Posterior vena cava (tissue), 2 donors: ENCODE measurements around the gene NLGN4X. TPM values are rescaled to one million over a fixed set of nuclear protein-coding genes. Genes with fewer than 3 reads are reported as not detected.

Experiments
- DNase-seq: peaks from one replicate; pipeline ENCODE4 v3.0.0-alpha.2; 2020; ENCODE audit warnings: low spot score
- intact Hi-C, 2 donors: fragments of 100-400 bp; cut with DNase I; formaldehyde crosslinking; loops; one replicate each; pipeline versions ENCODE4 v1.14.1 to v1.14.2; 2022 to 2023
- total RNA-seq, 2 donors: library from RNA; stranded (reverse); fragmentation: NEBNext Ultra II Directional; extraction: Animal tissue kit (Norgen Biotek cat#: 25700); gene quantifications; one replicate each; pipeline ENCODE4 v1.2.1, GENCODE V29; 2021
- donor health status: DM: yes; HTN: yes; CAD: no.
- donor health status: DM: yes; HTN: yes; CAD: no.

NLGN4X gene
- total RNA-seq, 2 donors from 2014 or later, result 0.83 to 0.90 TPM

DNA sequence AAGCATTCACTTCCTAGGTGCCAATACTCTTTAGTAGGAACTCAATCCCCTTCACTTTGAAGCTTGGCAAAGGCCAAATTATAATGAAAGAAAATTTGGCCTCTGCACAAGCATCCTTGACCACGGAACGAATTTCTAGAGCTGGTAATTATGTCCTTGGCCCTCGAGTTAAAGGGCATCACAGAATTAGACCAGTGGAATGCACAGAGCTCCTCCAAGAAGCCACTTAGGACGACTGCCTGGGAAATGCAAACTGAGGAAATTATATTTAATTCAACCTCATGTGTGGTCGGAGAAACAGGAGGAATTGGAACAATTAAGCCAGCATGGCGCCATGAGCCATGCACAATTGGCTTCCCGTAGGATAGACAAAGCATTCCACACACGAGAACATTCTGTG lies 59.3 kb downstream of the NLGN4X start:
- intact Hi-C loops, result no loop called here
- no peak for DNase-seq

DNA sequence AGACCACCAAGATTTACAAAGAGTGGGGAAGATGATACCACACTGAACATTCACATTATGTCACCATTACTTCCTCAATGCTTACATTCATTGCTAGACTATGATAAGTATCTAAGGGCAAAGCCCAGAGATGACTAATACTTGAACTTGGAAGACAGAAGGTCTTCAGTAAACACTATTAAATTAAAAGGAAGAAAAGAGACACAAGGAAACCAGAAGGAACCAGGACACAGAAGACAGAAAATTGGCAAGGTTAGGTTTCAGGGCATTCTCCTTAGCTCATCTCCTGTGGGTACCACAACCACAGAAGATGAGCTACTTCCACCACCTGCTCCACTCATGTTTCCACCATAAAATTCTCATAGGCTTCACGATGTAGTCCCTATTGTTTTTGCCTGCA lies 64.9 kb downstream of the NLGN4X start:
- intact Hi-C loops, result no loop called here
- DNase-seq, result no peak

DNA sequence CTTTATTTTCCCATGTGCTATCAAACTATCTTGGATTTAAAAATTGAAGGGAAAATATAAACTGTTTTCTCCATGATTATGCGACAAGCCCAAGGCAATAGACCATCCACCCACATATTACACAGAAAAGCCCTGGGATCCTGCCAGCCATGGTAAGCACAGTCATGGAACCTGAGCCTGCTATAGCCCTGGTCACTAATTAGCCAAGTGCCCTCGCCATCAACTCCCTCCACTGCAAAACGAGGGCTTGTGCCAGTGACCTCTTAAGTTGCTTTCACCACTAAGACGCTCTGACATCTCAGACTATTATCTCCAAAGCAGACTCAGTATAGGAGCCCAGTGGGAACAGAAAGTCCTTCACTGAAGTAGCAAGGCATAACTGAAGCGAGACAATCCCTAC lies 69.2 kb downstream of the NLGN4X start:
- no peak for DNase-seq
- intact Hi-C loops, result no loop called here

DNA sequence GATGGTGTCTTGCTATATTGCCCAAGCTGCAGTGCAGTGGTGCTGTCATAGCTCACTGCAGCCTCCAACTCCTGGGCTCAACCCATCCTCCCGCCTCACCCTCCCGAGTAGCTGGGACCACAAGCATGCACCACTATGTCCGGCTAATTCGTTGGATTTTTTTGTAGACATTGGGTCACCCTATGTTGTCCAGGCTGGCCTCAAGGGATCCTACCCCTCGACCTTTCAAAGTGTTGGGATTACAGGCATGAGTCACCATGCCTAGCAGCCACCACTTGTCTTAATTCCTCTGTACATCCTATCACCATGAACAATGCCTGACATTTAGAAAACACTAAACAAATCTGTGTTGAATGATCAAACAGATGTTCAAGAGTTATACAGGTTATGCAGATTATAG lies 76.7 kb downstream of the NLGN4X start:
- DNase-seq, result no peak
- intact Hi-C loops, result no loop called here

DNA sequence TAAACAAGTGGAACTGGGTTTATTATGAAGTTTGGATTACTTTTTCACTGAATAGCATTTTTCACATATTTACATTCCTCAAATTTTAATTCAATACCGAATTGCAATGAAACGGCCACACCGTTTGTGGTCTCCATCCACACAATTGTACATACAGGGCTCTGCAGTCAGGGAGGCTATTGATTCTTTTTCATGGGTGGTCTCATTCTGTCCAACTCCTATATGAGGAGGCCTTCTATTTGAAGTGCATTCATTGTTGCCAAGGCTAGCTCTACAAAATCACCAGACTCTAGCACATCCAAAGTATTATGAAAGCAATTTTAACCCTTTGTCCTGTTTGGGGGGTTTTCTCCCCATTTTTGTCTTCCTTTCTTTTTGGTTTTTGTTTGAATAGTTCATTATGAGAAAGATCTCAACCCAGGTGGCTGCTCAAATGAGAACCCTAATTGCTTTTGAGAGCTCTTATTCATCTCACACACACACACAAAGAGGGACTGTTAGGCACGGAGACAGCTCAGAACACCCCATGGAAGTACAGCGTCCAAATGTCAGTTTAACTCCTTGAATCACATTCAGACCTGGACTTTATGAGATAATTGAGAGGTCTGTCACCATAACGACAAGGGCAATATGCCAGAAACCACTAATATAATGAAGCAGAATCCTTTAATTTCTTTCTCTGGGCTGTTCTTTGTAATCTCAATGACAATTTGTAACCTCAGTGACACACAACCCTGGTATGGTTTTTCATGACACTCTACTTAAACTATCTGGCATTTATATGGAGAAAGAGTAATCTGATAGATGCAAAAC lies 79.4 kb downstream of the NLGN4X start:
- intact Hi-C loops, result no loop called here
- DNase-seq, result no peak

DNA sequence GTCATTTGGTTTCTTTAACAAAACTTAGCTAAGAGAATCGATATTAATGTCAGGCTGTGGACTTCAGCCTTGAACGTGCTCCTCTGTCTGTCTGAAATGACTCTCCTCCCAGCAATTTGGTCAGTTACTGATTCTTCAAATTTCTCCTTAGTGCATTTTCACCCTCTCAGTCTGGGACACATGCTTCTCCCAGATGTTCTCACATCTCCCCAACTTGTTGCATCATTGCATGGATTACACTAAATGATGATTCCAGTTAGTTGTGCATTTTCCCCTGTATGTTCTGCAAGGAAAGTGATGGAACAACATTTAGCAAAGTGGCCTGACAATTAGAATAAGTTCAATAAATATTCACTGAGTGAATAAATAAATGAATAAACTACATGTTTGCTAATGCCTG lies 94.4 kb downstream of the NLGN4X start:
- DNase-seq, result no peak
- intact Hi-C loops, result no loop called here

DNA sequence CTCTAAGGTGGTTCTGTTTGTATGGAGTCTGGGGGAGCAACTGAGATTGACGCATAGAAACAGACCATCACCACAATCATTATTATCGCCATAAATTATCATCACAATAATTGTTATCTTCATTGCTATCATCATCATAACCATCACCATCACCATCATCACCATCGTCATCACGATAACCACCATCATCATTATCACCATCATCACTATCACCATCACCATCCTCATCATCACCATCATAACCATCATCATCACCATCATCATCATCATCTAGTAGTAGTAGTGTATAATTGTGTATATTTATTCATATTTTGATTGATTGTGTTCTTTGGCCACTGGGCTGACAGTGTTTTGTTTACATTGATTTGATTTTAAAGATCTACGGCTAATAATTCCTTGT lies 95.7 kb downstream of the NLGN4X start:
- no peak for DNase-seq
- intact Hi-C loops, result no loop called here

DNA sequence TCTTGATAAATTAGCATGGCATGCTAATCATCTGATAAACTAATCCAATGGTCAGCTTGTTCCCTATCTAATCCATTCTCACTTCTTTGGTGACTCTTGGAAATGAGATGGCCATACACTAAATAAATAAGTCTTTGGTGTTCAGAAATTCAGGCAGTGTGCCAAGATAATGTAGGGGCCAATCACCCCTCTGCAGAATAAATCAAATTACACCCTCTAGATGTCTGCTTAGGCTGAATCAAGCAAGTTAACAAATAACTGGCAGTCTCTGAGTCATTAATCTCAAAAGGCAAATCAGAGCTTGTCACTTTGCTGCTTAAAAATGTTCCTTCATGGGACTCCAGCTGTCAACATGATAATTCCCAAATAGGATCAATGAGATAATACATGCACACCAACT lies 97.4 kb downstream of the NLGN4X start:
- intact Hi-C loops, result no loop called here
- no peak for DNase-seq

DNA sequence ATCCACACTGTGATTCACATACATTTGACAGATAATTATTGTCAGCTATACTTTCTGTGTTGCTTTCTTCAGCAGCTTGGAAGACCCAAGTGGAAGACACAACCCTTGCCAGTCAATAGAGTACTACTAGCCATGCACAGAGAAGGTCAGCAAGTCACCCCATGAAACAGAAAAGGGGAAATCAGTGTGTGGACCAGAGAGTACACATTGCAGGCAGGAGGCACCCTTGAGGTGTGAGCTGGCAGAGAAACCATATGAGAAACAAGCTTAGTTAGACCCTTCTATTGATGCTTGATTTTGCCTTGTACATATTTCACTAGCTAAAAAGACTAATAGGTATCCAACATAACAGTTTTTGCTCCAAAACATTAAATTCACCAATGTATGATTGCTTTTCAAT lies 99.5 kb downstream of the NLGN4X start:
- no peak for DNase-seq
- intact Hi-C loops, result no loop called here

DNA sequence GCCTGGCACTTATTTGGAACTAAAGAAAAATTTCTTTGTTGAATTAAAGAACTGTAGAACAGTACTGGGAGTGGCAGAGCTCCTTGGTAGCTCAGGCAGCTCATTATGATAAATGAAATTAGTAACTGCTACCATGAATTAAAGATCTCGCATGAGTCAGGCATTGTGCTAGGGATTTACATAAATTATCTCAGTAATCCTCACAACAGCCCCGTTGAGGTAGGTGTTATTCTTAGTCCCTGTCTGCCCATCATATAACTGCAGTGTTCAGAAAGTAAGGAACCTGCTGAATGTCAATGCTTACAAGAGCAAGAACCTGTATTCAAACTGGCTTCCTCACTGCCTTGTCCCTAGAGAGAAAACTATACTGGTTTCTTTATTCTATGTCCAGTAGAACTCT lies 108.3 kb downstream of the NLGN4X start:
- intact Hi-C loops, result no loop called here
- DNase-seq, result no peak

DNA sequence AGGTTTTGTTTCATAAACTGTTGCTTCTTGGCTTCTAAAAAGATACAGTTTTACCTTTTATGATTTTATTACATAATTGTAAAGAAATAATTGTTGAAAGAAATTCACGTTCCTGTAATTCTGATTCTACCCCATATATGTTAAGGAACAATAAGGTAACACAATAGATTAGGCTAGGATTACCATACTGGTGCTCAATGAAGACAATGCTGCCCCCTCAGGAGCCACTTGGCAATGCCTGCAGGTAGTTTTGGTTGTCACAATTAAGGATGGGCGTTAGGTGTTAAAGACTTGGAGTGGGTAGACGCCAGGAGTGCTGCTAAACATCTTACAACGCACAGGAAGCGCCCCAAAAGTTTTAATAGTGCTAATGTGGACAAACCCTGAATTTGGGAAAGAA lies 133.2 kb downstream of the NLGN4X start:
- intact Hi-C loops, result loop anchor here in 1 of 2 donors (10.0 kb wide), 1 partner anchor 1949 kb away; no protein-coding TSS in a partner anchor
- DNase-seq, result no peak

DNA sequence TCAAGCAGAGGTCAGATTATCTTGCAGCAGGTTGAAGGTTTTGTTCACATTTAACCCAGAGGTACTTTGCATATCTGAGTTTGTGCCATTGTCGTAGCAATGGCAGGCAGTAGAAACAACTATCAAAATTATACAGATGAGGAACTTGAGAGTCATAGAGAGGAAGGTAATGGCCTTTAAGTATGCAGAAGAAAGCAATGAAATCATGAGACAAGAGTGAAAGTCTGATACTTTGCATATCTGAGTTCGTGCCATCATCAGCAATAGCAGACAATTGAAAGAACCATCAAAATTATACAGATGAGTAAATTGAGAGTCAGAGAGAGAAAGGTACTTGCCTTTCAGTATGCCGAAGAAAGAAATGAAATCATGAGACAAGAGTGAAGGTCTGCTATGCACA lies 154.1 kb downstream of the NLGN4X start:
- no peak for DNase-seq
- intact Hi-C loops, result no loop called here

DNA sequence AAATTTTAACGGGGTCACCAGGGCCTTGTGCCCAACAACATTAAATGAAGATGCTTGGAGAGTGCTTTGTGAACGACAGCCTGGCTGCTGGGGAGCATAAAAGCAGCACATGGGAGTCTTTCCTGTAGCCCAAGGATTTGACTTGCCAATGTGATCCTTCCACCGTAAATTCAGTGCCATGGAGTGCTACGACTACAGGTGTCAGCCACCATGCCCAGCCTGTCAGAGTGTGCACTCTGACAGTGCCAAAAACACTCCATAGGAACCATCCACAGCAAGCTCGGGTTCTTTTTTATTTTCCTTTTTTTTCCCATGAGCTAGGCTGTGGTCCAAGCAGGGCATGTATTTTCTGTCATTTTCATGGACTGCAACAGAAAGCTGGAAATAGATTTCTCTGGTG lies 156.9 kb downstream of the NLGN4X start:
- intact Hi-C loops, result no loop called here
- DNase-seq, result no peak

DNA sequence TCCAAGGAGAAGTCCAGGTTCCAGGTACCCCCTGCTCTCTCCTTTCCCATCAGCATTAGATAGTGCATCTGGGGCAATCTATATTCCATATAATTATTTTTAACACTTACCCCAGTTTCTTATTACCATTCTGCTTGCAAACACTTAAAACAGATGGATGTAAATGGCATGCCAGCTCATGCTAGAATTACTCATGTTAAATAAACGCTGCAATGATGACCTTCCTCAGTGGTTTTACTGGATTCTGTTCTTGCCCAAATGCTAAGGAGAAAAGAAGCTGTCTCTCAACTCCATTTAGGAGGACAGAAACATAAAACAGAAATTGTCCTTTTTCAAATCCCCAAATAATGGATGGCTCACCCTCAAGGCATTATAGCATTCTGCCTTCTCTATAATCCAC lies 161.1 kb downstream of the NLGN4X start:
- DNase-seq, result no peak
- intact Hi-C loops, result no loop called here

DNA sequence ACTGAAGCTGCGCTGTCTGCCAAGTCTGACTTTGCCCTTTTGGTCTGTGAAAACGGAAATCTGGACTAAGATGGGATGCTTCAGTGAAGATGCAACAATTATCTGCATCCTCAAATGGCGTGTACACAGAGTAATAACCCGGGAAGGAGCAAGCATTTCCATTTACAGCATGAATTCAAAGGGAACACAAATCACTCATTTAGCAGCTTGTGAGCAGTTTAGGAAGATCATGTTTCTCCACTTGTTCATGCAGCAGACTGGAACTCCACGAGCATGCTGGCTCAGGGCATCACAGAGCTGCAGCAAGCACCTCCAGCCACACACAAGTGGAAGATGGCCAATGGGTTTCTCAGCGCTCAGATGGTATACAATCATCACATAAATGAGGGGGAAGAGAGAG lies 175.5 kb downstream of the NLGN4X start:
- no peak for DNase-seq
- intact Hi-C loops, result no loop called here

DNA sequence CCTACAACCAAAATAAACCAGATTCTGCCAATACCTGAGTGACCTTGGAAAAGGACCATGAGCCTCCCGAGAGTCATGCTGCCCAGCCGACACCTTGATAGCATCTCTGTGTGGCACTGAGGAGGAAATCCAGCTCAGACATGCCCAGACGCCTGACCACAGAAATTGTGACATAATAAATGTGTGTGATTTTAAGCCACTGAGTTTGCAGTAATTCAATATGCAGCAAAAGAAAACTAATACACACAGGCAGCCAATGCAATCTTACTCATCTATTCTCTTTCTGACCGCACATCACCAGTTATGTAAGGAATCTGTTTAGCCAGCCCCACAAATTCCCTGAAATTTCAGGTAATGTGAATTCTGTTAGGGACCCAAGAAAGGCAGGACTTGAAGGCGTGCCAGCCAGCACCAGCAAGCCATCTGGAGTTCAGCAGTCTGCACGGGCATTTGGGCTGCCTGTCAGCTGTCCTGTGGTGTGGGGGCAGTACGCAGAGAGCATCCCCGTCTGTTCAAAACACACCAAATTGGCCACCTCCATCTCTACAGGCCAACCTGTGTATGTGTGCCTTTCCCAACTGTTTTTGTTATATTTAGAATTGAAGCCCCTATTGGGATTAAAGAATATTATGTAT lies 176.4 kb downstream of the NLGN4X start:
- intact Hi-C loops, result no loop called here
- DNase-seq, result no peak

DNA sequence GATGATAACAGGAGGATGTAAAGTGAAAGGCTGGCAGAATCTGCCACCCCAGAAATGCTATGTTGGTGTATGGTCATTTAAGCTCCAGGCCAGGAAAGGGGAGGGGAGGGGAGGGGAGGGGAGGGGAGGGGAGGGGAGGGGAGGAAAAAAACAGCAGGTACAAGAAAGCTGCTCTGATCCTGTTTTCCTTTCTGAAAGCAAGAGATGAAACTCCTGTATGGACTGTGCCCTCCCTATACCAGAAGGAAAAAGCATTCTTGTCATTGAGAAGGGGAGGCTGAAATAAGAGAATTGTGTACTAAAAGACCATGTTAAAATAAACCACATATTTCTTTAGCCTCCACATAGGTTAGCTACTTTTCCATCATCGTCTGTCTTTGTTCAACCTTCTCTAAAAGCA lies 179.5 kb downstream of the NLGN4X start:
- DNase-seq, result no peak
- intact Hi-C loops, result no loop called here

DNA sequence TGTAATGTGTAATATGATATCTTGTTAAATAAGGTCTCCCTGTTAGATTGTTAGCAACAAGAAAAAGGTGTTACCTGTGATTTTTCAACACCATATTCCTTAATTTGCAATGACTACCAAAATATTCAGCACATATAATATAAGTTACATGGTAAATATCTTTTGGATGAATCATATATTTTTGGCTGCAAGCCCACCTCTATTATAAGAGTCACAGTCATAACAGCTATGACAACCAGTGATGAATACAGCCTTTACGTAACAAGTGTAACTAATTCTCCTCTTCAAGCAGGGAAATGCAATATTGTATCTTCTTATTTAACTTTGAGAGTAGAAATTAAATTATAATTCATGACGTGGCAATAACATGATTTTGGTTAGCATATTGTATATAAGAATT lies 187.0 kb downstream of the NLGN4X start:
- intact Hi-C loops, result no loop called here
- DNase-seq, result no peak

DNA sequence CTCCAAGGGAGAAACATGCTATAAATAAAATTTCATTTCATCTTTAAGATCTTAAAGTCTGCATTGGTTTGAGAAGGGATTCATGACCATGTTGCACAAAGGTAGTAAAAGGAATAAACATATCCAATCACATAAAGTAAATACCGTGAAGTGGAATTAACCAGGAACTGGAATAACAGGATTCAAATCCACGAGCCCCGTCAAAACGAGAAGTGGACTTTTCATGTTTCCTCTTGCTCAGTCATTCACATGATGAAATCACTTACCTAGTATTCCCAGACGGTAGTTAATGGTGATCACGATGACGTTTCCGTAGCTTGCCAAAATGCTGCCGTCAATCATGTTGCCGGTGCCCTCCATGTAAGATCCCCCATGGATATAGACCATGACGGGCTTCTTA lies 199.7 kb downstream of the NLGN4X start:
- no peak for DNase-seq
- intact Hi-C loops, result no loop called here

DNA sequence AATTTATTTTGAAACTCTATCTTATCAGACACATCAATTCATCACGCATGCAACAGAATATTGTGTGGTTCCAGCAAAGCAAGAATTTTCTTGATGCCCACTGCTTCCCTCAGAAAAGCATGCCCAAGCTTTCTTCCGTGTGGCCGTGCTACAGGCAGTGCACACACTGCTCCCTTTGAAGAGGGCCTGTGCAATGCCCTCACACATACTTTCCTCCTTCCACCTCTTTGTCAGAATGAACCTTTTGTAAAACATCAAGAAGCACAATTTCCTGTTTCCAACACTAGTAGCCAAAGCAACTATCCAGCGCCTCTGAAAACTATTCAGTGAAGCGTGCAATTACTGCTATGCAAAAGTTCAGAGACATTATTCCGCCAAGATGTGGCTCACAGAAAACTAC lies 201.7 kb downstream of the NLGN4X start:
- intact Hi-C loops, result no loop called here
- DNase-seq, result no peak

DNA sequence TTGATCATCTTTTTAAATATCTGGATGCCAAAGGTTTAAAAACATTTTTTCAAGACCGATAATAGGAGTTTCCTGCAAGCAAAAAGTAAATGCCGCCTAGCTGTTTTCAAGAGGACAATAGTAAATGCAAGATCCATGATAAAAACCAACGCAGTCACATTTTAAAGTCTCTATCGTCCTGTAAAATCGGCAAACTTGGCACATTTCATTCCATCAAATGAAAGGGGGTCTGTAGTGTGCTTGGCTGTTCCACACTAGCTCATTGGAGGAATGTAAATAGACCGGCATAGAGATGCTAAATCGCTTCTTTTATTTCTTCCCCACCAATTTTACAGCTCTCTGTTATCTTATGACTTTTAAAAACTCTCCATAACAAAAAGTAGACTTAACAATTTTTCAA lies 202.2 kb downstream of the NLGN4X start:
- intact Hi-C loops, result no loop called here
- DNase-seq, result no peak
